Mammary epithelial cell (primary cell): ENCODE data around the gene CDH5.

Experiments
- CTCF ChIP-seq, 2 donors: IDR thresholded peaks in 1 of 2; conservative IDR thresholded peaks in 1 of 2; 2 replicates each; pipeline ENCODE4 v1.5.1; 2011 to 2012; ENCODE audit warnings: inconsistent platforms in 2 of 2, low read length in 2 of 2, mild to moderate bottlenecking in 2 of 2, control low read depth in 1 of 2, low read depth in 1 of 2; ENCODE audit not compliant: insufficient read depth in 1 of 2; ENCODE audit errors: extremely low read depth in 1 of 2
- EZH2 ChIP-seq: IDR thresholded peaks from 2 replicates; pipeline ENCODE4 v1.6.1; 2012; ENCODE audit warnings: low read length, inconsistent platforms, borderline replicate concordance

- TF ChIP-seq CTCF (conservative IDR thresholded peaks at IDR 0.05 in 1 of 2, IDR thresholded peaks at IDR 0.05 in 1 of 2; ENCODE audit: extremely low read depth in 1 of 2, insufficient read depth in 1 of 2, low read depth in 1 of 2, low read length in 2 of 2), result no peak
- TF ChIP-seq EZH2, result no peak
These were observed 2.6 kb downstream of the CDH5 start for GRCh38 chr16:66369055-66369592.
